Measurements from ENCODE around the gene TCF25.

Gene TCF25

GRCh38 chr16:89946515-89946914, 73.1 kb downstream of the TCF25 start:
- DNase-seq (ENCODE audit: low read depth), result no peak

DNA sequence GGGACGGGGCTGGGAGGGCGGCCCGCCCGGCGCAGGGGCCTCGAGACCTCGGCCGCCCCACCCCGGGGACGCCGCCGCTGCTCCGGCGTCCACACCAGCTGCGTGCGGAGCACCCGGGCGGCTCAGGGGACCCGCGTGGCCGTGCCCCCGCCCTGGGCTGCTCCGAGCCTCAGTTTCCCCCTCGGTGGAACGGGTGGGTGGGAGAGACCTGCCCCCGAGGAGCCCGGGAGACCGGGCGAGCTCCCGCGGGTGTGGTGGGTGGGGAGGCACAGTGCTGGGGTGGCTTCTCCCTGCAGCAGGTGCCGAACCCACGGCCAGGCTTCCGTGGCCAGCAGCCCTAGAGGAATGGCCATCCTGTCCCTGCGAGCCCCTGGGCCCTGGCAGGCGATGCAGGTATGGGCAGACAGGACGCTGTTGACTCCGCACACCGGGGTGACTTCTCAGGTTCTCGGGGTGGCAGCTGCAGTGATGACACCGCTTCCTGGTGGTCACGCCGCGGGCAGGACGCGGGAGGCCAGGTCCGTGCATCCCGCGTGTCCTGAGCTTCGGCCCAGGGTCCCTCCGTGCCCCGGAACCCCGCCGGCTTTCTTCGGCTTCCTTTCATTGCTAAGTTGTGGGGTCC, 75.8 kb downstream of the TCF25 start:
- DNase-seq (ENCODE audit: low read depth), result no peak

DNA sequence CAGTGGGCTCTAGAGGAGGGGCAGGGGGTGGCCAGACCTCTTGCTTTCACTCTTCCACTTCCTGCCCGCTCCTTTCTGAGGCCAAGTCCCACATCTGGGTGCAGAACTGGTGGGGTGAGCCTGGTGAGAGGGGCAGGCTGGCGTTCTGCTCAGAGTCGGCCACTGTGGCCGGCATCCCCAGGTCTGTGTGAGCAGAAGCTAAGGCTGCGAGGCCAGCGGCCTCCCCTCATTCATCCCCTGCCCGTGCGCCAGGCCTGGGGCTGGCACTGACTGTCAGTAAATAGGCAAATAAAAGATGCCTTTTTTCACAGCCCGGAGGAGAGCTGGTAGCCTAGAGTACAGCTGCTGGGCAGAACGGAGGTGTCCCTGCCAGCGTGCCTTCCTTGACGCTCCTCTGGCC, 76.4 kb downstream of the TCF25 start:
- no peak for DNase-seq (ENCODE audit: low read depth)

DNA sequence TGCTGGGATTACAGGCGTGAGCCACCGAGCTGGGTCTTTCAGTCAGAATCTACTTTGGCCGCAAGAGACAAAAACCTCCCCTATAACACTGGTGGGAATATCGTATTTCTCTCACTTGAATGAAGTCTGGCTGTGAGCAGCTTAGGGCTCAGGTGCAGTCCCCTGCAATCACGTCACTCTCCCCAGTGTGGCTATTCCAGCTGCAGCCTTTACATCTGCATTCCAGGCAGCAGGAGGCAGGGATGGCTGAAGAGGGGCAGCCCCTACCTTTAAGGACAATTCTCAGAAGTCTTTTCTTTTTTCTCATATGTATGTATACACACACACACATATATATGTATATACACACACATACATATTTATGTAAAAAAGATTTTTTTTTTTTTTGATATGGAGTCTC, 78.1 kb downstream of the TCF25 start:
- DNase-seq (ENCODE audit: low read depth), result no peak

DNA sequence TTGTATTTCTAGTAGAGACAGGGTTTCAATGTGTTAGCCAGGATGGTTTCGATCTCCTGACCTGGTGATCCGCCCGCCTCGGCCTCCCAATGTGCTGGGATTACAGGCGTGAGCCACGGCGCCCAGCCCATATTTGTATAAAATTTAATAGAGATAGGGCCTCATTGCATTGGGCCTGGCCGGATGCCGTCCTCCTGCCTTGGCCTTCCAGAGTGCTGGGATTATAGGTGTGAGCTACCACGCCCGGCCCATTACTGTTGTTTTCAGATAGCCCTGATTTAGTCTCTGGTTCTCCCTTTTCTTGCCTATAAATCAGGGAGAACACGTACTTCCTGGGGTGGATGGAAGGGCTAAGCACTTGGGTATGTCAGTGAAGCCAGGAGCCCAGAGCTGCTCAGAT, 78.7 kb downstream of the TCF25 start:
- DNase-seq (ENCODE audit: low read depth), result no peak

GRCh38 chr16:89952551-89952950, 79.2 kb downstream of the TCF25 start:
- DNase-seq (ENCODE audit: low read depth), result no peak

GRCh38 chr16:89953671-89954406, 80.4 kb downstream of the TCF25 start:
- DNase-seq (ENCODE audit: low read depth), result no peak

DNA sequence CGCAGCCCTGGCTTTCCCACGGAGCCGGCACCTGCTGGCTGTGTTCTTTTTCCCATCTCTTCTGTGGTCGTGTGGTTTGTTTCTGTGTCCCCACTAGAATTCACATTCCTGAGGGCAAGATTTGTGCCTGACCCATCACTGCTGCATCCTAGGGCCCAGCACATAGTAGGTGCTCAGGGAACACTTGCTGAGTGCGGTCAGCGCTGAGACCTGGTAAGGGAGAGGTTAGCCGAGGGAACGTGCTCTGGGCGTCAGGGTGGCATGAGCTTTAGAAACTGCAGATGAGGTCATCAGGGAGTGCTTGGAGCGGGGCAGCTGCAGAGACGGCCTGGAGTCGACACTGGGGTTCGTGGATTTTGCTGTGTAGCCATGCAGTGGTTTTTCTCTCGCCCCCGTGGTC, 81.1 kb downstream of the TCF25 start:
- DNase-seq (ENCODE audit: low read depth), result no peak

DNA sequence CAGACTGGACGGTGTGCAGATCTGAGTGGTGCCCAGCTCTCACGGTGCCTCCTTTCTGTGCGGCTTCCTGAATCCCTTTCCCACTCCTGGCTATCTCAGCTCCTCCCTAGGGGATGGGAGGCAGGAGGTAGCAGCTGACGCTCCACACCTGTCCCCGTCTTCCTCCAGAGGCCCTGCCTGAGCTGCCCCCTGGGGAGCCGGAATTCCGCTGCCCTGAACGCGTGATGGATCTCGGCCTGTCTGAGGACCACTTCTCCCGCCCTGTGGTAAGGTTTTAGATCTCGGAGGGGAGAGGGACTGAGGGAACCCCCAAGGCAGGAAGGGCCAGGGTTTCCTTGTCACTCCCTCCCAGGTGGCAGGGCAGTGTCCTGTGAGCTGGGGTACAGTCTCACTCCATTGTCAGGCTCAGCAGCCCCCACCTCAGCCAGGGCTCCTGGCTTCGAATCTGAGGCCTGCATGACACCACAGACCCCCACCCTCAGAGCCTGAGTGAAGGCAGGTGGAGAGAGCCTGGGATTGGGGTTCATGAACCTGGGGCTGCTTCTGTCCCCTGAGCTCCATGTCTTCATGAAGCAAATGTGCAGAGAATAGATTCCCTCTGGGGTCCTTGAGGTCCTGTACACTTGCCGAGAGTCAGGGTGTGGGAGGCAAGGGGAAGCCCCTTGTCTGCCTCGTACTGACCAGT, 81.8 kb downstream of the TCF25 start:
- DNase-seq (ENCODE audit: low read depth), result no peak

- DNase-seq (ENCODE audit: low read depth), result no peak
These were observed 83.3 kb downstream of the TCF25 start for GRCh38 chr16:89956505-89957215.

DNA sequence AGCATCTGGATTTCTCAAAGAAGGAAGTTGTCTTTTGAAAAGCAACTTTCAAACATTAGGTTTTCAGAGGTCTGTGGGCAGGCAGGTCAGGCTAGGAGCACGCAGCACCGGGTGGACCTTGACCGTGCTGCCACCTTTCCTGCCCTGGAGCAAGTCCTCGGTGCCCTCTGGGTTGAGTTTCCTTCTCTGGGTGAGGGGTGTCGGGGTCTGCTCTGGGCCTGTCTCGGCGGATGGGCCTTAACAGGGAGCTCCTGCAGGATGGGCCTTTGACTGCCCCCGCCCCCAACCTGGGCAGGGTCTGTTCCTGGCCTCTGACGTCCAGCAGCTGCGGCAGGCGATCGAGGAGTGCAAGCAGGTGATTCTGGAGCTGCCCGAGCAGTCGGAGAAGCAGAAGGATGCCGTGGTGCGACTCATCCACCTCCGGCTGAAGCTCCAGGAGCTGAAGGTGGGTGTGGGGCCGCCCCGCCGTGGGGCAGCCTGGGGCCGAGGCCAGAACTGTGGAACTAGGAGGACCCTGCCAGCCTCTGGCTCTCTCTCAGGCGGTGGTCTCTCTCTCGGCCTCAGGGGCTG, 83.9 kb downstream of the TCF25 start:
- no peak for DNase-seq (ENCODE audit: low read depth)

DNA sequence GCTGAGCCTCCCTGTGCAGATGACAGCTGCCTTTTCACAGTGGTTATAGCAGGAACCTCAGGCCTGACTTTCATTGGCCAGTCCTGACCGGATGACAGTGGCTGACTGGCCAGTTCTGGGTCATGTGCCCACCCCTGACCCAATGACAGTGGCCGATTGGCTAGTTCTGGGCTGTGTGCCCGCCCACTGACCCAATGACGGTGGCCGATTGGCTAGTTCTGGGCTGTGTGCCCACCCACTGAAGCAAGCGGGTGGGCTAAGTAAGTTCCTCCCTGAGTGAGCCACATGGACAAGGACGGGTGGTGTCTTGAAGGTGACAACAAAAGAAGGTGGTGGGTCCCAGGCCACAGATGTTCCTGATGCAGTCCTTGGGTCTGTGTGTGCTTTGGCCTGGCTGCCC, 84.7 kb downstream of the TCF25 start:
- no peak for DNase-seq (ENCODE audit: low read depth)

- DNase-seq (ENCODE audit: low read depth), result no peak
These were observed 85.2 kb downstream of the TCF25 start for GRCh38 chr16:89958596-89958995.

DNA sequence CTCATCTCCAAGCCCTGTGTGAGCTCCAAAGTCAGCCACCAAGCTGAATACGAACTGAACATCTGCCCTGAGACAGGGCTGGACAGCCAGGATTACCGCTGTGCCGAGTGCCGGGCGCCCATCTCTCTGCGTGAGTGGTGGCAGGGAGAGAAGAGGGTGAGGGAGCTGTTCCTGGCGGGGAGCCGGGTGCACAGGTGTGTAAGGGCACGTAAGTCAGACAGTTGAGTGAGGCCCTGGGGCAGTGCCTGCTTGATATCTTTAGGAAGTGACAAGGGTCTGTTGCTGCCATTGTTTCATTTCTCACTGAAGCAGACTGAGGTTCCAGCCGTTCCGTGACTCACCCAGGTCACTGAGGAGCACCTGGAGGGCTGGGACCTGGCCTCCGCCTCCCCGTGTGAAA, 87.6 kb downstream of the TCF25 start:
- no peak for DNase-seq (ENCODE audit: low read depth)
